Heart left ventricle (tissue), 13 donors: ENCODE measurements around the gene HLA-F.

Source experiments
- CTCF ChIP-seq, 12 donors: fragments of 200-600 bp; sonication (generic) in 4 of 12; IDR thresholded peaks; one replicate each; pipeline versions ENCODE4 v1.5.0 to v1.8.0; 2018 to 2022; ENCODE audit warnings: antibody characterized with exemption in 12 of 12, mild to moderate bottlenecking in 5 of 12
- POLR2A ChIP-seq, 2 donors: fragments of 450-650 bp; IDR thresholded peaks; one replicate each; pipeline ENCODE4 v1.6.1; 2017; ENCODE audit warnings: antibody characterized with exemption in 2 of 2, mild to moderate bottlenecking in 2 of 2, moderate library complexity in 2 of 2
- donor health status: ischemic (EF 13 %, LVEDD 7.1; RV severe dilation, severe dysfunction).
- donor health status: DM: no; HTN: yes; CAD: no.
- donor health status: DM: no; HTN: no; CAD: no.
- donor health status: ischemic (EF 25% LVEDD 6.9; RV normal size, moderate dysfunction).
- donor health status: ischemic (EF 25% LVEDD 5.7; RV mildly dilated, moderate dysfunction).
- donor health status: ischemic (EF 35%, LVEDD 5.7; RV mildly dilated, moderate dysfunction).
- donor health status: nonischemic (EF 11% LVEDD 7.7; RV severe dilation, severe dysfunction).
- donor health status: DM: yes; HTN: yes; CAD: no.
- donor health status: PGD.
- donor health status: ischemic (EF 29% LVEDD 5.4; RV normal size, mild dysfunction).
- donor health status: nonischemic (EF 23%, LVEDD 6.1; RV moderate dilation, normal function).

- TF ChIP-seq POLR2A (IDR thresholded peaks at IDR 0.05) (no peak), CTCF (IDR thresholded peaks at IDR 0.05) (no peak)
Measured at GRCh38 chr6:29757701-29758293, 34.6 kb downstream of the HLA-F start.
